DOHH2 (cell line): ENCODE measurements around the gene MEGF10.

Experiments
- CTCF ChIP-seq: fragments of 200-600 bp; sonication (generic); IDR thresholded peaks from one replicate; pipeline ENCODE4 v1.5.1; 2014; ENCODE audit warnings: antibody characterized with exemption, mild to moderate bottlenecking, low read depth, low read length; ENCODE audit not compliant: poor library complexity, severe bottlenecking
- EZH2phosphoT487 ChIP-seq: fragments of 200-600 bp; sonication (generic); IDR thresholded peaks from 2 replicates; pipeline ENCODE4 v1.6.1; 2017; ENCODE audit warnings: borderline replicate concordance, mild to moderate bottlenecking, antibody characterized with exemption, low read length, moderate library complexity, mixed read lengths

- TF ChIP-seq CTCF (no peak), EZH2phosphoT487 (no peak)
Observed at GRCh38 chr5:127358284-127358683, 67.7 kb downstream of the MEGF10 start.
